ENCODE measurements around the gene LRMDA. TPM values are rescaled to one million over a fixed set of nuclear protein-coding genes. Genes with fewer than 3 reads are reported as not detected.

The LRMDA gene
- total and polyA plus RNA-seq, 2 of the 8 experiments (the other 6 are each of a cell fraction or from before 2014, with no cell fraction given) = 0.86 to 2.8 TPM

- Histone ChIP-seq H3K79me2 (ENCODE audit: control insufficient read depth in 1 of 2, insufficient read depth in 2 of 2, low read length in 2 of 2) (no peaks in the 10 kb centered on the region), H3K23me2 (ENCODE audit: low read depth, low read length) (no peaks in the 10 kb centered on the region; the same call in 1 of the 2 replicates), H3K4me1 (replicated peaks in 1 of 4; ENCODE audit: control insufficient read depth in 3 of 4, insufficient read depth in 4 of 4, low read length in 3 of 4) (no peaks in the 10 kb centered on the region), H2BK15ac (ENCODE audit: low read length) (no peak overlapping the region), H4K20me1 (replicated peaks in 1 of 2; ENCODE audit: control insufficient read depth in 1 of 2, insufficient read depth in 2 of 2, low read length in 2 of 2) (no peaks in the 10 kb centered on the region), H3K4ac (replicated peaks; ENCODE audit: insufficient read length, low read depth, low read length) (no peak overlapping the region), H3K23ac (ENCODE audit: insufficient read length) (no peak overlapping the region), H3K56ac (replicated peaks; ENCODE audit: insufficient read length, low read depth, low read length) (no peak overlapping the region), H4K5ac (ENCODE audit: insufficient read length, low read depth, low read length) (no peak overlapping the region), H2BK120ac (replicated peaks; ENCODE audit: low read depth, low read length) (no peak overlapping the region), H3K79me1 (ENCODE audit: low read depth, low read length) (no peaks in the 10 kb centered on the region), H3K4me2 (ENCODE audit: insufficient read depth in 1 of 2, low read depth in 2 of 2, low read length in 2 of 2) (no peak overlapping the region), H3K18ac (ENCODE audit: extremely low read depth, low read length) (no peak overlapping the region), H3K27me3 (replicated peaks in 1 of 4; ENCODE audit: control insufficient read depth in 3 of 4, extremely low read depth in 1 of 4, insufficient read depth in 3 of 4, low read length in 3 of 4) (peaks cover 0 to 5% (median 1%) of the 10 kb centered on the region in 4 experiments; a peak in 3 of 7 replicates), H3K9ac (replicated peaks in 1 of 4; ENCODE audit: extremely low read depth in 1 of 4, low read depth in 3 of 4, low read length in 3 of 4) (no peak overlapping the region), H3K36me3 (ENCODE audit: control insufficient read depth in 2 of 4, insufficient read depth in 4 of 4, low read length in 3 of 4) (no peaks in the 10 kb centered on the region), H3K14ac (ENCODE audit: insufficient read length) (no peak overlapping the region), H2BK20ac (ENCODE audit: low read length) (no peak overlapping the region), H3K4me3 (ENCODE audit: extremely low read depth in 1 of 4, insufficient read depth in 2 of 4, low read depth in 3 of 4, low read length in 4 of 4) (no peak overlapping the region), H3K27ac (ENCODE audit: low read depth, low read length) (no peak overlapping the region), H3K9me3 (ENCODE audit: insufficient read depth in 2 of 2, low read depth in 1 of 2, low read length in 1 of 2) (no peaks in the 10 kb centered on the region), H2AFZ (ENCODE audit: low read length) (no peak overlapping the region), H2AK5ac (ENCODE audit: low read depth, low read length) (no peak overlapping the region), H4K91ac (replicated peaks; ENCODE audit: insufficient read length, low read length) (no peak overlapping the region), H2BK12ac (ENCODE audit: low read depth, low read length) (no peak overlapping the region), H4K8ac (ENCODE audit: extremely low read depth, insufficient read depth, low read length) (no peak overlapping the region), H2BK5ac (ENCODE audit: low read depth, low read length) (no peak overlapping the region)
- FAIRE-seq = no peak
- 82% methylated on average over 8 of the region's 8 CpGs; no CpG with 5 or more reads in 1 of the 2 experiments for WGBS, 2 experiments (ENCODE audit: extremely low coverage in 1 of 2, insufficient coverage in 1 of 2, insufficient read length in 1 of 2, insufficient replicate concordance in 2 of 2, low coverage in 1 of 2, low lambda C conversion rate in 2 of 2, missing lambda C conversion rate in 1 of 2)
- CTCF ChIA-PET (ENCODE audit: partially characterized antibody) = interaction anchor here (0.8 to 1.9 kb wide), 2 partner anchors 22 to 196 kb away, joined by 3 to 5 read pairs; no protein-coding TSS in a partner anchor
- POLR2A ChIA-PET (ENCODE audit: partially characterized antibody) = no interaction called here
- no peak for DNase-seq (ENCODE audit: low read depth in 1 of 2, low spot score in 2 of 2)
- TF ChIP-seq RBBP5 (IDR thresholded peaks at IDR 0.05; ENCODE audit: borderline replicate concordance, low read depth, low read length) = no peak
- no peak for TF ChIP-seq KDM4A (IDR thresholded peaks at IDR 0.05; ENCODE audit: low read depth, low read length, severe bottlenecking)
- no peak for TF ChIP-seq JUND (IDR thresholded peaks at IDR 0.05; ENCODE audit: low read length)
- TF ChIP-seq RXRA (IDR thresholded peaks at IDR 0.05; ENCODE audit: insufficient read depth, low read depth, low read length) = no peak
- TF ChIP-seq PHF8 (conservative IDR thresholded peaks at IDR 0.05; ENCODE audit: low read depth, low read length) = no peak
- no peak for TF ChIP-seq TCF12 (IDR thresholded peaks at IDR 0.05; ENCODE audit: low read depth, low read length)
- TF ChIP-seq KDM5A (IDR thresholded peaks at IDR 0.05; ENCODE audit: low read length) = no peak
- TF ChIP-seq JUN (IDR thresholded peaks at IDR 0.05; ENCODE audit: low read depth, low read length) = no peak
- TF ChIP-seq MAX (IDR thresholded peaks at IDR 0.05) = no peak
- no peak for TF ChIP-seq TBP (IDR thresholded peaks at IDR 0.05; ENCODE audit: low read depth, low read length)
- no peak for TF ChIP-seq TAF1 (IDR thresholded peaks at IDR 0.05; ENCODE audit: low read depth, low read length)
- no peak for TF ChIP-seq SIX5 (IDR thresholded peaks at IDR 0.05; ENCODE audit: low read depth, low read length)
- no peak for TF ChIP-seq CTBP2 (IDR thresholded peaks at IDR 0.05; ENCODE audit: borderline replicate concordance, insufficient read depth, insufficient read length, low read length)
- TF ChIP-seq HDAC6 (IDR thresholded peaks at IDR 0.05; ENCODE audit: low read depth, low read length) = no peak
- no peak for TF ChIP-seq SAP30 (IDR thresholded peaks at IDR 0.05; ENCODE audit: insufficient read depth, insufficient replicate concordance, low read length)
These were observed 811.5 kb downstream of the LRMDA start for GRCh38 chr10:76242956-76243355.
